SK-N-SH (cell line): ENCODE data around the gene ZIC1. TPM values are rescaled to one million over a fixed set of nuclear protein-coding genes. Genes with fewer than 3 reads are reported as not detected.

ENCODE experiments used
- CTCF ChIA-PET: fragments of 300-600, 350-600 bp; formaldehyde crosslinking; extraction: SDS; loops from one replicate; lab custom pipeline; 2021; lab: Yijun Ruan, JAX
- POLR2A ChIA-PET: fragments of 350-600 bp; sonication (Branson Sonifier 250); formaldehyde crosslinking; extraction: SDS; loops from one replicate; lab custom pipeline; 2020; ENCODE audit warnings: antibody characterized with exemption, inconsistent platforms; lab: Yijun Ruan, JAX
- DNase-seq: peaks from one replicate; pipeline ENCODE4 v3.0.0; 2012
- H2AFZ ChIP-seq: fragments of 200-600 bp; sonication (generic); 2 replicates; pipeline ENCODE4 v1.8.1; 2016; ENCODE audit warnings: antibody characterized with exemption, mild to moderate bottlenecking, low read depth
- H3F3A ChIP-seq: fragments of 200-600 bp; sonication (generic); replicated peaks from 2 replicates; pipeline ENCODE3; 2016; ENCODE audit warnings: antibody characterized with exemption, mild to moderate bottlenecking; ENCODE audit not compliant: insufficient read depth
- H3K27ac ChIP-seq, 2 experiments: fragments of 200-500 bp in 1 of 2; fragments of 200-600 bp in 1 of 2; sonication (Bioruptor generic) in 1 of 2; sonication (generic), shearing (Covaris generic) in 1 of 2; 2 replicates each; pipeline versions ENCODE4 v1.5.1 to v1.6.1; 2014 to 2016; ENCODE audit warnings: low read depth in 2 of 2, inconsistent platforms in 1 of 2, low read length in 1 of 2, mild to moderate bottlenecking in 1 of 2, mixed read lengths in 1 of 2
- H3K27me3 ChIP-seq: fragments of 200-600 bp; sonication (generic), shearing (Covaris generic); 2 replicates; pipeline ENCODE4 v1.6.1; 2016; ENCODE audit warnings: mixed run types; ENCODE audit not compliant: insufficient read depth
- H3K36me3 ChIP-seq, 2 experiments: fragments of 200-500 bp in 1 of 2; fragments of 200-600 bp in 1 of 2; sonication (Bioruptor generic) in 1 of 2; sonication (generic) in 1 of 2; replicated peaks in 1 of 2; 2 replicates each; pipeline versions ENCODE3 to v1.5.1; 2014 to 2016; ENCODE audit warnings: low read length in 1 of 2, mild to moderate bottlenecking in 1 of 2; ENCODE audit not compliant: insufficient read depth in 2 of 2, control insufficient read depth in 1 of 2
- H3K4me1 ChIP-seq, 2 experiments: fragments of 200-500 bp in 1 of 2; fragments of 200-600 bp in 1 of 2; sonication (Bioruptor generic) in 1 of 2; sonication (generic), shearing (Covaris generic) in 1 of 2; 2 replicates each; pipeline versions ENCODE4 v1.5.1 to v1.6.1; 2014 to 2016; ENCODE audit warnings: low read depth in 1 of 2, low read length in 1 of 2, mixed run types in 1 of 2; ENCODE audit not compliant: insufficient read depth in 2 of 2, control insufficient read depth in 1 of 2
- H3K4me2 ChIP-seq: fragments of 200-600 bp; sonication (generic), shearing (Covaris generic); 2 replicates; pipeline ENCODE4 v1.6.1; 2017; ENCODE audit warnings: mixed run types
- H3K4me3 ChIP-seq, 2 experiments: fragments of 200-500 bp in 1 of 2; fragments of 200-600 bp in 1 of 2; sonication (Bioruptor generic) in 1 of 2; sonication (generic), shearing (Covaris generic) in 1 of 2; 2 replicates each; pipeline versions ENCODE4 v1.5.1 to v1.8.1; 2014 to 2016; ENCODE audit warnings: low read depth in 2 of 2, inconsistent platforms in 1 of 2, low read length in 1 of 2, mild to moderate bottlenecking in 1 of 2, mixed read lengths in 1 of 2, moderate library complexity in 1 of 2
- H3K79me2 ChIP-seq: fragments of 200-600 bp; sonication (generic); 2 replicates; pipeline ENCODE4 v1.8.1; 2017; ENCODE audit warnings: mild to moderate bottlenecking; ENCODE audit not compliant: insufficient read depth
- H3K9ac ChIP-seq: fragments of 200-600 bp; sonication (generic); 2 replicates; pipeline ENCODE4 v1.6.1; 2017; ENCODE audit warnings: mixed run types
- H3K9me2 ChIP-seq: fragments of 200-600 bp; sonication (generic); 2 replicates; pipeline ENCODE4 v1.6.1; 2017; ENCODE audit warnings: mixed run types
- H3K9me3 ChIP-seq: fragments of 200-600 bp; sonication (generic); 2 replicates; pipeline ENCODE4 v1.6.1; 2017; ENCODE audit warnings: mixed run types, mild to moderate bottlenecking, moderate library complexity
- H4K20me1 ChIP-seq: fragments of 200-600 bp; sonication (generic); 2 replicates; pipeline ENCODE4 v1.6.1; 2017; ENCODE audit warnings: mild to moderate bottlenecking, mixed run types; ENCODE audit not compliant: insufficient read depth
- EZH2phosphoT487 ChIP-seq: fragments of 200-600 bp; sonication (generic); IDR thresholded peaks from 2 replicates; pipeline ENCODE4 v1.6.1; 2017; ENCODE audit warnings: low read depth, mixed run types, mild to moderate bottlenecking, antibody characterized with exemption, moderate library complexity, borderline replicate concordance
- FOSL2 ChIP-seq: IDR thresholded peaks from 2 replicates; pipeline ENCODE4 v1.4.0; 2012; ENCODE audit warnings: low read depth, mild to moderate bottlenecking, moderate library complexity, borderline replicate concordance
- FOXJ3 ChIP-seq: sonication (generic); formaldehyde crosslinking; IDR thresholded peaks from 2 replicates; pipeline ENCODE4 v1.5.1; 2020; ENCODE audit warnings: mild to moderate bottlenecking, missing genetic modification reagents
- GATA2 ChIP-seq: sonication (generic); formaldehyde crosslinking; IDR thresholded peaks from 2 replicates; pipeline ENCODE4 v1.5.0; 2020; ENCODE audit warnings: mild to moderate bottlenecking, missing genetic modification reagents
- JUND ChIP-seq: IDR thresholded peaks from 2 replicates; pipeline ENCODE4 v1.4.0; 2012
- MXI1 ChIP-seq: IDR thresholded peaks from 2 replicates; pipeline ENCODE4 v1.6.1; 2012; ENCODE audit warnings: mild to moderate bottlenecking, low read depth, low read length, improper control_type of control experiment
- NRF1 ChIP-seq: IDR thresholded peaks from 2 replicates; pipeline ENCODE4 v1.6.1; 2012; ENCODE audit warnings: low read depth, mild to moderate bottlenecking, low read length
- POLR2AphosphoS5 ChIP-seq: IDR thresholded peaks from 2 replicates; pipeline ENCODE4 v1.6.1; 2012; ENCODE audit warnings: low read depth, low read length
- RCOR1 ChIP-seq: fragments of 150-350 bp; IDR thresholded peaks from 2 replicates; pipeline ENCODE4 v1.6.1; 2017; ENCODE audit warnings: antibody characterized with exemption, low read length
- RXRA ChIP-seq: IDR thresholded peaks from 2 replicates; pipeline ENCODE4 v1.4.0; 2012; ENCODE audit warnings: low read depth, mild to moderate bottlenecking, borderline replicate concordance
- SIN3A ChIP-seq: IDR thresholded peaks from 2 replicates; pipeline ENCODE4 v1.6.1; 2012; ENCODE audit warnings: low read depth, mild to moderate bottlenecking, low read length, moderate library complexity, borderline replicate concordance
- SMC3 ChIP-seq: IDR thresholded peaks from 2 replicates; pipeline ENCODE4 v1.6.1; 2012; ENCODE audit warnings: low read depth, low read length, improper control_type of control experiment
- TAF1 ChIP-seq: IDR thresholded peaks from 2 replicates; pipeline ENCODE4 v1.6.1; 2012; ENCODE audit warnings: low read depth, mild to moderate bottlenecking, low read length, moderate library complexity, borderline replicate concordance
- TEAD4 ChIP-seq: IDR thresholded peaks from 2 replicates; pipeline ENCODE4 v1.4.0; 2012; ENCODE audit warnings: mild to moderate bottlenecking, borderline replicate concordance; ENCODE audit not compliant: insufficient read depth
- YY1 ChIP-seq: IDR thresholded peaks from 2 replicates; pipeline ENCODE4 v1.4.0; 2012; ENCODE audit warnings: low read depth, mild to moderate bottlenecking
- WGBS: methylation state at CpG from one replicate; pipeline ENCODE4 v1.1.6; 2017; ENCODE audit warnings: low lambda C conversion rate; 5-methylcytosine and 5-hydroxymethylcytosine counted together
- polyA plus RNA-seq, 3 experiments: library from polyadenylated mRNA; depleted of rRNA; stranded (reverse); fragments of >200 nt; gene quantifications; 2 replicates each; pipeline ENCODE4 v1.2.3, GENCODE V29; 2012
- TF ChIP-seq, protein P1 (sequence below): IDR thresholded peaks from 2 replicates; pipeline ENCODE4; 2012
- TF ChIP-seq, protein P2 (sequence below): IDR thresholded peaks from 2 replicates; pipeline ENCODE4 v1.4.0; 2012; ENCODE audit warnings: low read depth
- TF ChIP-seq, protein P3 (sequence below): fragments of 150-350 bp; IDR thresholded peaks from 2 replicates; pipeline ENCODE4 v1.6.1; 2017; ENCODE audit warnings: antibody characterized with exemption, low read length, low read depth, borderline replicate concordance

ZIC1 gene
- polyA plus RNA-seq, 1 of the 3 experiments (the other 2 are of a cell fraction): 16.7 TPM

DNA sequence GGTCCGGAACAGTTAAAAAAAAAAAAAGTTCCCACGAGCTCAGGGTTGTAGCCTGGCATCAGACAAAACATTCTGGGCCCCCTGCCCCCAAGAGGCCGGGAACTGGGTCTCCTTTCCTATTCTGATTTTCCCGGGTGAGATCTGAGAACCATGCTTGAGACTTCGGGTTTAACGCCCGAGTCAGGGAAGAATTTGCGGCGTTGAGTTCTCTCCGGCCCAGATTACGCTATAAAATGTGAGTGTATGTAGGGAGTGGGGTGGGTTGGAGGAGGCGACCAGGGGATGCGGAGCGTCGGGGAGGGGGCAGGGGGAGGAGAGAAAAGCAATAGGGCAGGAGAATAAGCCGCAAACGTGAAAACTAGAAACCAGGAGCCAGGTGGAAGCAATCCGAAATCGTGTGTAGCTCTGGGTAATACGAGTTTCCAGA is 2.7 kb downstream of the ZIC1 start:
- WGBS: 60% methylated on average over 20 of the region's 20 CpGs
- H3K4me1 ChIP-seq: no peaks in the 10 kb centered on the region; a peak in 1 of 4 replicates
- CTCF ChIA-PET: no interaction called here
- H2AFZ ChIP-seq: no peak overlapping the region
- H3K79me2 ChIP-seq: no peaks in the 10 kb centered on the region
- H3K9me2 ChIP-seq: no peaks in the 10 kb centered on the region
- H3K4me2 ChIP-seq: no peak overlapping the region
- H3K36me3 ChIP-seq: no peaks in the 10 kb centered on the region
- H3K27me3 ChIP-seq: peaks cover 60% of the 10 kb centered on the region
- H3K9me3 ChIP-seq: no peaks in the 10 kb centered on the region
- no peak overlapping the region for H3K27ac ChIP-seq
- no peaks in the 10 kb centered on the region for H3F3A ChIP-seq
- DNase-seq: no peak
- POLR2A ChIA-PET: no interaction called here
- no peaks in the 10 kb centered on the region for H4K20me1 ChIP-seq
- no peak for TF ChIP-seq MXI1
- TF ChIP-seq SMC3: no peak
- TF ChIP-seq NRF1: no peak
- no peak for TF ChIP-seq RCOR1
- TF ChIP-seq, protein P1, sequence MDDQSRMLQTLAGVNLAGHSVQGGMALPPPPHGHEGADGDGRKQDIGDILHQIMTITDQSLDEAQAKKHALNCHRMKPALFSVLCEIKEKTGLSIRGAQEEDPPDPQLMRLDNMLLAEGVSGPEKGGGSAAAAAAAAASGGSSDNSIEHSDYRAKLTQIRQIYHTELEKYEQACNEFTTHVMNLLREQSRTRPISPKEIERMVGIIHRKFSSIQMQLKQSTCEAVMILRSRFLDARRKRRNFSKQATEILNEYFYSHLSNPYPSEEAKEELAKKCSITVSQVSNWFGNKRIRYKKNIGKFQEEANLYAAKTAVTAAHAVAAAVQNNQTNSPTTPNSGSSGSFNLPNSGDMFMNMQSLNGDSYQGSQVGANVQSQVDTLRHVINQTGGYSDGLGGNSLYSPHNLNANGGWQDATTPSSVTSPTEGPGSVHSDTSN: no peak
- TF ChIP-seq TEAD4: no peak
- TF ChIP-seq RXRA: no peak
- no peak for TF ChIP-seq TAF1
- no peak for TF ChIP-seq SIN3A
- no peak for TF ChIP-seq GATA2 (CRISPR knock-in tag)
- no peak for TF ChIP-seq FOXJ3
- TF ChIP-seq JUND: no peak
- TF ChIP-seq, protein P2, sequence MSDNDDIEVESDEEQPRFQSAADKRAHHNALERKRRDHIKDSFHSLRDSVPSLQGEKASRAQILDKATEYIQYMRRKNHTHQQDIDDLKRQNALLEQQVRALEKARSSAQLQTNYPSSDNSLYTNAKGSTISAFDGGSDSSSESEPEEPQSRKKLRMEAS: no peak
- H3K9ac ChIP-seq: no peak overlapping the region
- H3K4me3 ChIP-seq: no peak overlapping the region

DNA sequence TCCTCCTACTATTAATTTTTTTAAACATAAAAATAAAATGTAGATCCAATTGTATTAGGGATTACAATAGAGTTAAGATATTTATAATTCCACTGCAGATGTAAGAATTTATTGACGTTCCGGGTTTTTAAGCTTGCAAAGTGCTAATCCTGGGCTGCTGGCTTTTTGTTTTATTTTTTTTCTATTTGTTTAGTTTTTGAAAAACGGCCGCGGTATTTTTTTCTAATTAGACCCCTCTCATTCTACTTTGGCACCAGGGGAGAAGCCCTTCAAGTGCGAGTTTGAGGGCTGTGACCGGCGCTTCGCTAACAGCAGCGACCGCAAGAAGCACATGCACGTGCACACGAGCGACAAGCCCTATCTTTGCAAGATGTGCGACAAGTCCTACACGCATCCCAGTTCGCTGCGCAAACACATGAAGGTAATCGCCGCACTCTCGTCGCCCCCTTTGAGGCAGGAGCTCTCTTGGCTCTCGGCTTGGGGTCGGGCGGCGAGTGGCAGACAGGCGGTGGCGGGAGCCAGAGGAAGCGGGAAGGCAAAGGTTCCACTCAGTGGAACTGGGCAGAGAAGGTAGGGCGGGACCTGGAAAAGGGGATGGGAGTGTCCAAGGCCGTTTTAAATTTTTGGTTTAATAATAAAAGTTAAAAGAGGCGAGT is 3.2 kb downstream of the ZIC1 start:
- no peak for TF ChIP-seq NRF1
- no peak for TF ChIP-seq YY1
- TF ChIP-seq EZH2phosphoT487: no peak
- TF ChIP-seq FOSL2: no peak
- TF ChIP-seq, protein P3, sequence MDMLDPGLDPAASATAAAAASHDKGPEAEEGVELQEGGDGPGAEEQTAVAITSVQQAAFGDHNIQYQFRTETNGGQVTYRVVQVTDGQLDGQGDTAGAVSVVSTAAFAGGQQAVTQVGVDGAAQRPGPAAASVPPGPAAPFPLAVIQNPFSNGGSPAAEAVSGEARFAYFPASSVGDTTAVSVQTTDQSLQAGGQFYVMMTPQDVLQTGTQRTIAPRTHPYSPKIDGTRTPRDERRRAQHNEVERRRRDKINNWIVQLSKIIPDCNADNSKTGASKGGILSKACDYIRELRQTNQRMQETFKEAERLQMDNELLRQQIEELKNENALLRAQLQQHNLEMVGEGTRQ: no peak
- no peak for TF ChIP-seq POLR2AphosphoS5
- no peak for DNase-seq
- H3K79me2 ChIP-seq: no peaks in the 10 kb centered on the region
- H3K4me1 ChIP-seq: no peaks in the 10 kb centered on the region; a peak in 1 of 4 replicates
- H3K4me2 ChIP-seq: no peak overlapping the region
- peaks cover 54% of the 10 kb centered on the region for H3K27me3 ChIP-seq
- no peaks in the 10 kb centered on the region for H3K9me2 ChIP-seq
- ChIA-PET POLR2A (no interaction called here), CTCF (no interaction called here)
- H3K4me3 ChIP-seq: no peak overlapping the region
- no peaks in the 10 kb centered on the region for H3F3A ChIP-seq
- no peak overlapping the region for H2AFZ ChIP-seq
- no peak overlapping the region for H3K9ac ChIP-seq
- H3K27ac ChIP-seq: no peak overlapping the region
- H4K20me1 ChIP-seq: no peaks in the 10 kb centered on the region
- H3K36me3 ChIP-seq: no peaks in the 10 kb centered on the region
- H3K9me3 ChIP-seq: no peaks in the 10 kb centered on the region
- 60% methylated on average over 32 of the region's 32 CpGs for WGBS
